Mammary epithelial cell (primary cell): Measurements from ENCODE around the gene DNAJB14.
"Not testable (repeated sequence)": the region's sequence is repeated elsewhere in the genome, so short reads cannot be mapped to it uniquely, and the experiment has no call there.

Source experiments
- EZH2 ChIP-seq: IDR thresholded peaks from 2 replicates; pipeline ENCODE4 v1.6.1; 2012; ENCODE audit warnings: low read length, inconsistent platforms, borderline replicate concordance
- TF ChIP-seq, protein P1 (sequence below), 2 donors: IDR thresholded peaks in 1 of 2; conservative IDR thresholded peaks in 1 of 2; 2 replicates each; pipeline ENCODE4 v1.5.1; 2011 to 2012; ENCODE audit warnings: inconsistent platforms in 2 of 2, low read length in 2 of 2, mild to moderate bottlenecking in 2 of 2, control low read depth in 1 of 2, low read depth in 1 of 2; ENCODE audit not compliant: insufficient read depth in 1 of 2; ENCODE audit errors: extremely low read depth in 1 of 2

DNA sequence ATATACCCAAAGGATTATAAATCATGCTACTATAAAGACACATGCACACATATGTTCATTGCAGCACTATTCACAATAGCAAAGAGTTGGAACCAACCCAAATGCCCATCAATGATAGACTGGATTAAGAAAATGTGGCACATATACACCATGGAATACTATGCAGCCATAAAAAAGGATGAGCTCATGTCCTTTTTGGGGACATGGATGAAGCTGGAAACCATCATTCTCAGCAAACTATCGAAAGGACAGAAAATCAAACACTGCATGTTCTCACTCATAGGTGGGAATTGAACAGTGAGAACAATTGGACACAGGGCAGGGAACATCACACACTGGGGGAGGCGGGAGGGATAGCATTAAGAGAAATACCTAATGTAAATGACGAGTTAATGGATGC is 11.8 kb upstream of the DNAJB14 start:
- TF ChIP-seq, protein P1, sequence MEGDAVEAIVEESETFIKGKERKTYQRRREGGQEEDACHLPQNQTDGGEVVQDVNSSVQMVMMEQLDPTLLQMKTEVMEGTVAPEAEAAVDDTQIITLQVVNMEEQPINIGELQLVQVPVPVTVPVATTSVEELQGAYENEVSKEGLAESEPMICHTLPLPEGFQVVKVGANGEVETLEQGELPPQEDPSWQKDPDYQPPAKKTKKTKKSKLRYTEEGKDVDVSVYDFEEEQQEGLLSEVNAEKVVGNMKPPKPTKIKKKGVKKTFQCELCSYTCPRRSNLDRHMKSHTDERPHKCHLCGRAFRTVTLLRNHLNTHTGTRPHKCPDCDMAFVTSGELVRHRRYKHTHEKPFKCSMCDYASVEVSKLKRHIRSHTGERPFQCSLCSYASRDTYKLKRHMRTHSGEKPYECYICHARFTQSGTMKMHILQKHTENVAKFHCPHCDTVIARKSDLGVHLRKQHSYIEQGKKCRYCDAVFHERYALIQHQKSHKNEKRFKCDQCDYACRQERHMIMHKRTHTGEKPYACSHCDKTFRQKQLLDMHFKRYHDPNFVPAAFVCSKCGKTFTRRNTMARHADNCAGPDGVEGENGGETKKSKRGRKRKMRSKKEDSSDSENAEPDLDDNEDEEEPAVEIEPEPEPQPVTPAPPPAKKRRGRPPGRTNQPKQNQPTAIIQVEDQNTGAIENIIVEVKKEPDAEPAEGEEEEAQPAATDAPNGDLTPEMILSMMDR (conservative IDR thresholded peaks at IDR 0.05 in 1 of 2, IDR thresholded peaks at IDR 0.05 in 1 of 2; ENCODE audit: extremely low read depth in 1 of 2, insufficient read depth in 1 of 2, low read depth in 1 of 2, low read length in 2 of 2): not testable (repeated sequence)
- not testable (repeated sequence) for TF ChIP-seq EZH2
